Kidney tubule cell (primary cell): ENCODE results near the gene INTS7.
A peak's percentile ranks its signal among the peaks of the same experiment; 100 is the strongest.

Source experiments
- DNase-seq: peaks from one replicate; pipeline ENCODE4 v3.0.0-alpha.2; 2018; ENCODE audit warnings: low spot score

Gene INTS7

GRCh38 chr1:211933946-211934714, 101.2 kb downstream of the INTS7 start:
- DNase-seq, result no peak

GRCh38 chr1:211932933-211933254, 102.5 kb downstream of the INTS7 start:
- DNase-seq, result no peak

- DNase-seq, result no peak
Measured at GRCh38 chr1:211932231-211932932, 103.0 kb downstream of the INTS7 start.

- no peak for DNase-seq
Measured at GRCh38 chr1:211929683-211930082, 105.7 kb downstream of the INTS7 start.

- DNase-seq, result no peak
Measured at GRCh38 chr1:211928993-211929637, 106.2 kb downstream of the INTS7 start.

- no peak for DNase-seq
Measured at GRCh38 chr1:211928290-211928801, 107.0 kb downstream of the INTS7 start.

GRCh38 chr1:211925016-211925415, 110.3 kb downstream of the INTS7 start:
- DNase-seq, result no peak

GRCh38 chr1:211924256-211924655, 111.1 kb downstream of the INTS7 start:
- DNase-seq, result no peak

- DNase-seq, result no peak
Measured at GRCh38 chr1:211923095-211923494, 112.3 kb downstream of the INTS7 start.

GRCh38 chr1:211921579-211922095, 113.7 kb downstream of the INTS7 start:
- no peak for DNase-seq

- no peak for DNase-seq
Measured at GRCh38 chr1:211920602-211921226, 114.6 kb downstream of the INTS7 start.

GRCh38 chr1:211920141-211920572, 115.2 kb downstream of the INTS7 start:
- peak; percentile 25 for DNase-seq

GRCh38 chr1:211918843-211919414, 116.4 kb downstream of the INTS7 start:
- DNase-seq, result no peak

GRCh38 chr1:211916458-211916857, 118.9 kb downstream of the INTS7 start:
- DNase-seq, result peak; percentile 82

- DNase-seq, result no peak
Measured at GRCh38 chr1:211915924-211916323, 119.4 kb downstream of the INTS7 start.

- no peak for DNase-seq
Measured at GRCh38 chr1:211912844-211913432, 122.4 kb downstream of the INTS7 start.

GRCh38 chr1:211912038-211912437, 123.3 kb downstream of the INTS7 start:
- DNase-seq, result peak; percentile 43

GRCh38 chr1:211910913-211911485, 124.4 kb downstream of the INTS7 start:
- no peak for DNase-seq

GRCh38 chr1:211910113-211910884, 125.1 kb downstream of the INTS7 start:
- peak; percentile 30 for DNase-seq

- DNase-seq, result no peak
Measured at GRCh38 chr1:211909395-211909794, 126.0 kb downstream of the INTS7 start.
